Measurements from ENCODE around the gene WWTR1. TPM values are rescaled to one million over a fixed set of nuclear protein-coding genes. Genes with fewer than 3 reads are reported as not detected.

Gene WWTR1
- polyA plus RNA-seq, 1 donor (not counting 4 experiments of a cell fraction or from before 2014, with no cell fraction given): 77.3 TPM

DNA sequence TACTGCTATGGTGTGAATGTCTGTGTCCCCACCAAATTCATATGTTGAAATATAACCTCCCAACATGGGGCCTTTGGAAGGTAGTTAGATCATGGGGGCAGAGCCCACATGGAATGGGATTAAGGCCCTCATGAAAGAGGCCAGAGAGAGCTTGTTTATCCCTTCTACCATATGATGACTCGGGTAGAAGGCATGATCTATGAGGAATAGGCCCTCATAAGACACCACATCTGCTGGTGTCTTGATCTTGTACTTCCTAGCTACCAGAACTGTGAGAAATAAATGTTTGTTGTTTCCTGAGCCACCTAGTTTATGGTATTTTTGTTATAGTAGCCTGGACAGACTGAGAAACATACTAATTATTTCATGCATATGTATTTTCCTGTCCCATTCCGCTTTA lies 51.9 kb downstream of the WWTR1 start:
- peaks cover 2% of the 10 kb centered on the region for H3K9me1 ChIP-seq (ENCODE audit: control insufficient read depth, extremely low read depth, insufficient read depth, low read length)
- no peak for FAIRE-seq
- H3K27me3 ChIP-seq (ENCODE audit: control insufficient read depth, extremely low read depth, insufficient read depth, low read length): no peaks in the 10 kb centered on the region
- no peak overlapping the region for H2AFZ ChIP-seq (ENCODE audit: control insufficient read depth, low read length)
- H3K27ac ChIP-seq (ENCODE audit: control insufficient read depth, insufficient read depth, low read length): no peak overlapping the region
- peaks cover 0 to 9% of the 10 kb centered on the region in 2 experiments for H3K36me3 ChIP-seq (ENCODE audit: control insufficient read depth in 2 of 2, extremely low read depth in 1 of 2, insufficient read depth in 2 of 2, low read length in 2 of 2)
- no peak overlapping the region for H3K9ac ChIP-seq (ENCODE audit: control insufficient read depth, extremely low read depth, insufficient read depth, low read length)
- DNase-seq (ENCODE audit: low read depth, low spot score): no peak
- peaks cover 68% of the 10 kb centered on the region for H3K79me2 ChIP-seq (ENCODE audit: control insufficient read depth, insufficient read depth, low read length)
- no peak overlapping the region for H3K4me2 ChIP-seq (ENCODE audit: control insufficient read depth, extremely low read depth, insufficient read depth, low read depth, low read length)
- no peaks in the 10 kb centered on the region for H4K20me1 ChIP-seq (ENCODE audit: control insufficient read depth, extremely low read depth, insufficient read depth, low read length)
- no peak overlapping the region for H3K4me3 ChIP-seq (ENCODE audit: control insufficient read depth in 2 of 3, extremely low read depth in 1 of 3, insufficient read depth in 2 of 3, low read depth in 1 of 3, low read length in 3 of 3)
- TF ChIP-seq, protein P1, sequence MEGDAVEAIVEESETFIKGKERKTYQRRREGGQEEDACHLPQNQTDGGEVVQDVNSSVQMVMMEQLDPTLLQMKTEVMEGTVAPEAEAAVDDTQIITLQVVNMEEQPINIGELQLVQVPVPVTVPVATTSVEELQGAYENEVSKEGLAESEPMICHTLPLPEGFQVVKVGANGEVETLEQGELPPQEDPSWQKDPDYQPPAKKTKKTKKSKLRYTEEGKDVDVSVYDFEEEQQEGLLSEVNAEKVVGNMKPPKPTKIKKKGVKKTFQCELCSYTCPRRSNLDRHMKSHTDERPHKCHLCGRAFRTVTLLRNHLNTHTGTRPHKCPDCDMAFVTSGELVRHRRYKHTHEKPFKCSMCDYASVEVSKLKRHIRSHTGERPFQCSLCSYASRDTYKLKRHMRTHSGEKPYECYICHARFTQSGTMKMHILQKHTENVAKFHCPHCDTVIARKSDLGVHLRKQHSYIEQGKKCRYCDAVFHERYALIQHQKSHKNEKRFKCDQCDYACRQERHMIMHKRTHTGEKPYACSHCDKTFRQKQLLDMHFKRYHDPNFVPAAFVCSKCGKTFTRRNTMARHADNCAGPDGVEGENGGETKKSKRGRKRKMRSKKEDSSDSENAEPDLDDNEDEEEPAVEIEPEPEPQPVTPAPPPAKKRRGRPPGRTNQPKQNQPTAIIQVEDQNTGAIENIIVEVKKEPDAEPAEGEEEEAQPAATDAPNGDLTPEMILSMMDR (optimal IDR thresholded peaks at IDR 0.05 in 1 of 3, IDR thresholded peaks at IDR 0.05 in 1 of 3, conservative IDR thresholded peaks at IDR 0.05 in 1 of 3; ENCODE audit: extremely low read depth in 1 of 3, insufficient read depth in 2 of 3, low read length in 3 of 3): no peak
- TF ChIP-seq EZH2 (IDR thresholded peaks at IDR 0.05; ENCODE audit: low read length): no peak
- no peaks in the 10 kb centered on the region for H3K9me3 ChIP-seq (ENCODE audit: control insufficient read depth, low read depth, low read length)
- peaks cover 25% of the 10 kb centered on the region for H3K4me1 ChIP-seq (ENCODE audit: control insufficient read depth, extremely low read depth, insufficient read depth, low read length)
- dilution Hi-C loops (cut with MboI; ENCODE audit: extremely low pct_ligation_motif_present, low sequenced_read_pairs): no loop called here

DNA sequence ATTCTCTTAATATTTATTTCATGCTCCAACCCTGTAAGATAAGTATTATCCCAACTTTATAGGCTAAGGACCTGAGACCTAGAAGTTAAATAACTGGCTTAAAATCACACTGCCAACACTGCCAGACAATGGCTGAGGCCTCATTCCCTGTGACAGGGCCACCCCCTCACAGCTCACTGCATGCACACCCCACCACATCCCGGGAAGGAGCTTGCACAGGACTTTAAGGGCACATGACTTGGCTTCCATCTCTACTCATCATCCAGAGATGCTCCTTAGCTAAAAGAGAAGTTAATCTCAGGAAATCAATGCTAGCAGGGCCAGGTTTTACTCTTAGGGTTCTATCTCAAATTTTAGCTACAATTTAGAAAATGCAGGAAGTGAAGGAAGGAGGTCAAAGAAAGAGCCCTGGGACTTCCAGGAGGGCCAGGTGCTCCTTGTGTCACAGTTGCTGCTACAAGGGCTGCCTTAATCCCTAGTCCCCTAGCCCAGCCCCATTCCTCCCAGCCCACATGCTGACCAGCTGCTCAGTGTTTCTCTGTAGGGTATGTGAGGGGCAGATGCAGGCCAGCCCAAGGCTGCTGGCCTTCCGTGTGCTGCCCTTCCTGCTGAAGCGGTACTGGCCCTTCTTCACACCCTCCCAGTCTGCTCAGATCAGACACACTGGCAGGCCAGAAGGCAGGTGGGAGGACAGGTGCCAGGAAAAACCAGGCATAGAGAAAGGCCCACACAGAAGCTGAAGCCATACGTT lies 53.5 kb downstream of the WWTR1 start:
- no peak overlapping the region for H3K9ac ChIP-seq (ENCODE audit: control insufficient read depth, extremely low read depth, insufficient read depth, low read length)
- no peaks in the 10 kb centered on the region for H3K9me3 ChIP-seq (ENCODE audit: control insufficient read depth, low read depth, low read length)
- no peak overlapping the region for H2AFZ ChIP-seq (ENCODE audit: control insufficient read depth, low read length)
- FAIRE-seq: no peak
- H3K9me1 ChIP-seq (ENCODE audit: control insufficient read depth, extremely low read depth, insufficient read depth, low read length): peaks cover 2% of the 10 kb centered on the region
- peak overlapping the region; percentile 12 for H3K4me2 ChIP-seq (ENCODE audit: control insufficient read depth, extremely low read depth, insufficient read depth, low read depth, low read length)
- H3K36me3 ChIP-seq (ENCODE audit: control insufficient read depth in 2 of 2, extremely low read depth in 1 of 2, insufficient read depth in 2 of 2, low read length in 2 of 2): peaks cover 0 to 9% of the 10 kb centered on the region in 2 experiments
- dilution Hi-C loops (cut with MboI; ENCODE audit: extremely low pct_ligation_motif_present, low sequenced_read_pairs): no loop called here
- peaks cover 25% of the 10 kb centered on the region for H3K4me1 ChIP-seq (ENCODE audit: control insufficient read depth, extremely low read depth, insufficient read depth, low read length)
- DNase-seq (ENCODE audit: low read depth, low spot score): no peak
- H3K4me3 ChIP-seq (ENCODE audit: control insufficient read depth in 2 of 3, extremely low read depth in 1 of 3, insufficient read depth in 2 of 3, low read depth in 1 of 3, low read length in 3 of 3): no peak overlapping the region
- peak overlapping the region; percentile 25 for H3K27ac ChIP-seq (ENCODE audit: control insufficient read depth, insufficient read depth, low read length)
- H4K20me1 ChIP-seq (ENCODE audit: control insufficient read depth, extremely low read depth, insufficient read depth, low read length): no peaks in the 10 kb centered on the region
- TF ChIP-seq, protein P1 (optimal IDR thresholded peaks at IDR 0.05 in 1 of 3, IDR thresholded peaks at IDR 0.05 in 1 of 3, conservative IDR thresholded peaks at IDR 0.05 in 1 of 3; ENCODE audit: extremely low read depth in 1 of 3, insufficient read depth in 2 of 3, low read length in 3 of 3): no peak
- TF ChIP-seq EZH2 (IDR thresholded peaks at IDR 0.05; ENCODE audit: low read length): no peak
- no peaks in the 10 kb centered on the region for H3K27me3 ChIP-seq (ENCODE audit: control insufficient read depth, extremely low read depth, insufficient read depth, low read length)
- H3K79me2 ChIP-seq (ENCODE audit: control insufficient read depth, insufficient read depth, low read length): peaks cover 67% of the 10 kb centered on the region
